ENCODE results near the gene EEF1AKMT2.

- no peak for TF ChIP-seq EZH2phosphoT487 (conservative IDR thresholded peaks at IDR 0.05; ENCODE audit: low read length)
- TF ChIP-seq CTCF (IDR thresholded peaks at IDR 0.05; ENCODE audit: insufficient read depth, low read length, poor library complexity, severe bottlenecking) = no peak
These were observed 44.7 kb downstream of the EEF1AKMT2 start for GRCh38 chr10:124746992-124747391.

Measured in SU-DHL-6 (cell line).